Measurements from ENCODE around the gene NDUFB8.

The NDUFB8 gene

DNA sequence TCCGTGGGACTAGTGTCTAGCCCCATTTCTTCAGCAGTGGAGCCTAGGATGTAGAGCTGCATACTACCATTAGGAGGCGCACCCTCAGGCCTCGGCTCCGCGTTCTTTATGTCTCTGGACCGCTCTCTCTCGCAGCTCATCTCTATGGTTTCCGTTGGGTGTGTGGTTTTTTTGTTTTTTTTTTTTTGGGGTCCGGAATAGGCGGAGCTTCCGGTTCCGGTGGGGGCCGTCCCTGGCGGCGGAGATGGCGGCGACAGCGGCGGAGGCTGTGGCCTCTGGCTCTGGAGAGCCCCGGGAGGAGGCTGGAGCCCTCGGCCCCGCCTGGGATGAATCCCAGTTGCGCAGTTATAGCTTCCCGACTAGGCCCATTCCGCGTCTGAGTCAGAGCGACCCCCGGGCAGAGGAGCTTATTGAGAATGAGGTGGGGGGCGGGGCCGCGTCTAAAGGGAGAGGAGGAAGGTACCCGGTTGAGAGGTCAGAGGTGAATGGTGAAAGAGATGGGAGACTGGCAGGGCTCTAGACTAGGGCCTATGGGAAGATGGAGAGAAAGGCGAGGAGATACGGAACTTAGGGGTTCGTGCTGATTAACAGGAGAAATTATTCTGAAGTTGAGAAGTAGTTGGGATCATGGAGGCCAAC is 6.2 kb upstream of the NDUFB8 start, which contains the start of gene HIF1AN:
HIF1AN (plus strand) TSS at position 229 of the 639 bp plus-strand sequence; CDS start at position 245, 16 bp downstream.
- DNase-seq (ENCODE audit: low spot score) = peak; percentile 95

DNA sequence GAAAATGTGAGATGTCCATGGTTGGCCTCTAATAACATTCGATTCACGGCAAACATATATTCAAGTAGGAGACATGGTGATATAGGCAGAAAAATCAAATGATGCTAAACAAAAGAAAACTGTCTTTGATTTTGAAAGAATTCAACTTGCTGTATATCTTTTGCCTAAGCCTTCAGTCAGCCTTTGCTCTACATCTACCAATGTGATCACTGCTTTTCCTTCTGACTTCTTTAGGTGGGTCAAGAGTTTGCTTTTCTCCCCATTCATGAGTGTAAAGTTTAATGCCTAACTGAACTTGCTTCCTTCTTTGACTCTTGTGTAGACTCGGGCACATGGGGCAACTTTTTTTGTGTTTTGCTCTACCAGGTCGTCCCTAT is 5.7 kb upstream of the NDUFB8 start:
- DNase-seq (ENCODE audit: low spot score) = no peak

DNA sequence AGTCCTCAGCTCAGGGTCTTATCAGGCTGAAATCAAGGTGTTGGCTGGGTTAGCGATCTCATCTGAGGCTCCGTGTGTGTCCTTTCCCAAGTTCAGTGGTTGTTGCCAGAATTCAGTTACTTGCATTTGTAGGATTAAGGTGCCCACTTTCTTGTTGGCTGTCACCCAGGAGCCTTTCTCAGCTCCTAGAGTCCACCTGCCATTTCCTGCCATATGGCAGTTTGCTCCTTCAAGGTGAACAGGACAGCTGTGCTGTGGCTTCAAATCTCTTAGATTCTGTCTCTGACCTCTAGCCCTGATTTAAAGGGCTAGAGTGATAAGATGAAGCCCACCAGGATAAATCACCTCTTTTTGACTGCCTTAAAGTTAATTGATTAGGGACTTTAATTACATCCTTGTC is 5.1 kb upstream of the NDUFB8 start:
- DNase-seq (ENCODE audit: low spot score) = no peak

DNA sequence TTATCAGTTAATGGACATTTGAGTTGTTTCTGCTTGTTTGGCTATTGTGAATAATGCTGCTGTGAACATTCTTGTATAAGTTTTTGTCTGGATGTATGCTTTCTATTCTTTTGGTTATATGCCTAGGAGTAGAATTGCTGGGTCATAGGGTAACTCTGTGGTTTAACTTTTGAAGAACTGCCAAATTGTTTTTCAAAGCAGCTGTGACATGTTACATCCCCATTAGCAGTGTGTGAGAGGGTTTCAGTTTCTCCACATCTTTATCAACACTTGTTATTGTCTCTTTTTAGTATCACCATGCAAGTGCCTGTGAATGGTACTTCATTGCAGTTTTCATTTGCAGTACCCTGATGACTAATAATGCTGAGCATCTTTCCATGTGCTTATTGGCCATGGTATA is 2.1 kb upstream of the NDUFB8 start:
- no peak for DNase-seq (ENCODE audit: low spot score)

DNA sequence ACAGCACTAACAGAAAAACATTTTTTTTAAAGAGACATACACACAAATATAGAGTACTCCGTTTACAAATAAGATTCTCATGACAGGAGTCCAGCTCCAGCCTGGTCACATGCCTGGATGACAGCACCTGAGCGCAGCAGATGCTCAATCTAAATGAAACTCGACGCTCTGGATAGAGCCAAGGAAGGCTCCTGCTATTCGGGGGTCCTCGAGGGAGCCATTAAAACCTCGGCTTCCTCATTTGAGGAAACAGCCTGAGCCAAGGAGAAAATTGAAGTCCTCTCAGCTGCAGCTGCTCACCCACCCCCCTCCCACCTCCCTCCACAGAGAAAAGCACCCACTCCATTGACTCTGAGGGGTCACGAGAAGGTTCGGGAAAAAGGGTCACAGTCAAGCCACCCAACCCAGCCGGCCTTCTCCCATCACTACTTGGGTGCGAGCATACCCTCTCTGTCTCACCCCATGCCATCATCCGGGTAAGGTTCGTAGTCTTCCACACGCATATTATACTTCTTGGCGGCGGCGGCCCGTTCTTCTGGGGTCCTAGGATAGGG is 673 bp downstream of the NDUFB8 start:
- no peak for DNase-seq (ENCODE audit: low spot score)

DNA sequence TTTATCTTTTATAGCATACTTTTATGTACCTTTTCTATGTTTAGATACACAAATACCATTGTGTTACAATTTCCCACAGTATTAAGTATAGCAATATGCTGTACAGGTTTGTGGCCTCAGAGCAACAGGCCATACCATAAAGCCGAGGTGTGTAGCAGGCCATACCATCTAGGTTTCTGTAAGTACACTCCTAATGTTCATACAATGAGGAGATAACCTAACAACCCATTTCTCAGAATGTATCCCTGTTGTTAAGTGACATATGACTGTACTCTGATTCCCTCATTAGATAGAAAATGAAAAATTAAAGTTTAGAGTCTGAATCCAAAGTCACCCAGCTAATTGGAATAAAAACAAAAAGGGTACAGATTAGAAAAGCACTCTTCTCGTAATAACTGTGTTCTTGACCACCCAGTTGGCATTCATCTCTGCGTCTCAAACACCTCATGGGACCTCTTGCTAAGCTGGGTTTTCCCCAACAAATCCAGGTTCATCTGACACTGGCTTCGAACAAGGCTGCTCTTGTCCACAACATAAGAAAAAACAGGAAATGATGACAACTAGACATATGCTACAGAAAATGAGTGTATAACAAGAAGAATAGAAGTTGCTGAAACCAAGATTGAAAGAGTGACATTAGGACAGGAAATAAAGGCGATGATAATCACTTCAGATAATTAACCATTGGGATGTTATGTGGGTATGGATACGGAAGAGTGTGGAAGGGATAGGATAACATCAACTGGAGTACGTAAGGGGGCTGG is 1.4 kb downstream of the NDUFB8 start:
- DNase-seq (ENCODE audit: low spot score) = peak; percentile 51

DNA sequence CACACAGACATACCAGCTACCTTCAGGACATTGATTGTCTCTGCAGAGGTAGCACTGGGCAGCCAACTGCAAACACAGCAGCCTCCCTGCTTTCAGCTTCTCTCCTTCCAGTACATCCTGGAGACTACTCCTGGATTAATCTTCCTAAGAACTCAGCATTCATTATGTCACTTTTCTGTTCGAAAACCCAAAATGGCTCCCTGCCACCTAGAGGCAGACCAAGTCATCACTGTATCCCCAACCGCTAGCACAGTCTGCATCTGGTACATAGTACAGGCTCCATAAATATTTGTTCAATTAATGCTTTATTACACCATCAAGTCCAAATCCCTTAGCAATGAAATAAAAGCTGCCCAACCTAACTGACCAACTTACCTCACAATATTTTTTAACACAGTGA is 5.0 kb downstream of the NDUFB8 start:
- no peak for DNase-seq (ENCODE audit: low spot score)

DNA sequence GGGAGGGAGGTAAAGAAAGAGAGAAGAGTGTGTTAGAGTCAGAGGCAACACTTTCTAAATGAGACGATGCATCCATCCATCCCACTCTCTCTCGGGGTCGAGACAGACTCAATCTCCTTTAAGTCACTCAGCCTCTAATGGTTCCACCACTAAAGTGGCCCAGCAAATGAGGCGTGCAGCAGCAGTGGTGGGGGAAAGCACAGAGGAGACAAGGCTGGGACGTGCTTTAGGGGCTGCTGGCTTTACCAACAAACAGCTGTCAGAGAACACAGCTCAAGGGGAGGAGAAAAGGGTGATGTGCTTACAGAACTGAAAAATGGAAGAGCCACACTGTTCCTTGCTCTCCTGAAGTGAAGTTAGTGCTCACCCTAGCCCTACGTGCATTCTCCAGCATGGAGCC is 5.5 kb downstream of the NDUFB8 start:
- no peak for DNase-seq (ENCODE audit: low spot score)

DNA sequence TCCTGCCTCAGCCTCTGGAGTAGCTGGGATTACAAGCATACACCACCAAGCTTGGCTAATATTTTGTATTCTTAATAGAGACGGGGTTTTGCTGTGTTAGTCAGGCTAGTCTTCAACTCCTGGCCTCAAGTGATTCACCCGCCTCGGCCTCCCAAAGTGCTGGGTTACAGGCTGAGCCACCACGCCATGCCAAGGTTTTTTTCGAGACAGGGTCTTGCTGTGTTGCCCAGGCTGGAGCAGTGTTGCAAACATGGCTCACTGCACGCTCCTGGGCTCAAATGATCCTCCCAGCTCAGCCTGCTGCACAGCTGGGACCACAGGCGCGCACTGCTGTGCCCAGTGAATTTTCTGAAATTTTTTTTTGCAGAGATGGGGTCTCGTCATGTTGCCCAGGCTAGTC is 6.7 kb downstream of the NDUFB8 start:
- no peak for DNase-seq (ENCODE audit: low spot score)

DNA sequence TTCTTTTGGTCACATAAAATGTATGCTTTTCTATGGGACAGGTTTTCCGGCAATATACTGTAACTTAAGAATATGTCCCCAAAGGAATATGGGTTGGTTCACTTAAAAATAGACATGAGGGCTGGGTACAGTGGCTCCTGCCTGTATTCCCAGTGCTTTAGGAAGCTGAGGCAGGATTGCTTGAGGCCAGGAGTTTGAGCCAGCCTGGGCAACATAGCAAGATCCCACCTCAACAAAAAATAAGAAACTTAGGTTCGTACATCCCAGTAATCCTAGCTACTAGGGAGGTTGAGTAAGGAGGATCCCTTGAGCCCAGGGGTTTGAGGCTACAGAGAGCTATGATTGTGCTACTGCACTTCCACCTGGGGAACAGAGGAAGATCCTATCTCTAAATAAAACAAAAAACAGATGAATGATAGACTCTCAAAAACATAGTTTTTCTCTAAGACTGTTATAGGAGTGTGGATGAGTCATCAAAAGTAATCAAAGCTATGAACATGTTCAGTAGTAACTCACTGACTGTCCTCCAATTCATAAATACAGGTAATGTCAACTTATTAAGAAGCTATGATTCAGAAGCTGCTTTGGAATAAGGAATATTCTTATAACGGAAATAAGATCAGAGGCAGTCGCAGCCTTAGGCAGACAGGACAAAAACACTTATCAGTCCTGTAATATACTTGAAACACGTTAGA is 7.4 kb downstream of the NDUFB8 start:
- DNase-seq (ENCODE audit: low spot score) = no peak

DNA sequence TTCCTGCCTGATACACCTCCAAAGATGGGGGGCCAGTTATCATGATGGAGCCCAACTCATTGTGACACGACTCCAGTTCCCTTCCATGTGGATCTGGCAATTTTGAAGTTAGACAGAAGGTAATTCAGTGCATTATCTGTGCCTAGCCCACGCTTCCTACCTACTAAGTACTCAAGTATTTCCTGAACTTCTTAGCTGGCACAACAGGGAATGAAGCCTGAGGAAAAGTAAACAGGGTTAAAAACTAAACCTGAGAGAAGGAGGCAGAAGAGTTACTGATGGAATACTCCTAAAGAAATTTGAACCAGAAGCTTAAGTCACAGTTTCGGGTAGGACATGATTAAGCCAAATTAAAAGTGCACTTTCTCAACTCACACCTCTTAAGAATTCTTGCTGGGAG is 8.9 kb downstream of the NDUFB8 start:
- no peak for DNase-seq (ENCODE audit: low spot score)

DNA sequence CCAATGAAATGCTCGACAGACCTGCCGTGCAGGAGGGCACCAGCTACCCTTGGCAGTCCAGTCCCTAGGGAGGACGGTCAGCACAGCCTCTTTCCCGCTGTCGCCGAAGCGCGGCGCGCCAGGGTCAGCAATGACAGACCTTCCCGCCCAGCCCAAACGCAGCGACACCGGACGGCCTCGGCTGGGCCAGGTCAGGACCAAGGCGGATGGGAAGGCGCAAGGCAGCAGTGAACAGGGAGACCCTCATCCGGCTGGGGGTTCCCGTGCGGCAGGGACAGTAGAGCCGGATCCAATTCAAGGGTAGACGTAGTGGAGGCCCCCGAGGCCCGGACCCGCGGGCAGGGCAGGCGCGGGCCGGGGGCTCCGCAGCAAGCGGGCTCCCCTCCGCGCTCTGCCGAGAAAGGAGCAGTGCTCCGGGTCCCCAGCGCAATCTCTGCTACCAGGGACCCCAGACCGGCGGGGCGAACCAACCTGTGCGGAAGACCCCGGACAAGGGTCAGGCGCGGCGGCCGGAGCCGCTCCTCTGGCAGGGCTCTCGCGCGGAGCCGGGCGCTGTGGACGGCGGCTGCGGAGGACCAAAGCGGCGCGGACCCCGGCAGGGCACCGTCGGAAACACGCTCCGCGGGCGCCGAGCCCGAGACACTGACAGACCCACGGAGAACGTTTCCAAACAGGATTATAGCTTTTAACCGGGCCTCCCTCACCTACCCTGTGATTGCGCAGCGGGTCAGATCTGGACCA is 10.2 kb downstream of the NDUFB8 start, which contains the start of gene SEC31B:
SEC31B (minus strand) TSS at position 551 of the 741 bp plus-strand sequence. CDS start 2,909 bp downstream, outside the sequence.
- no peak for DNase-seq (ENCODE audit: low spot score)

DNA sequence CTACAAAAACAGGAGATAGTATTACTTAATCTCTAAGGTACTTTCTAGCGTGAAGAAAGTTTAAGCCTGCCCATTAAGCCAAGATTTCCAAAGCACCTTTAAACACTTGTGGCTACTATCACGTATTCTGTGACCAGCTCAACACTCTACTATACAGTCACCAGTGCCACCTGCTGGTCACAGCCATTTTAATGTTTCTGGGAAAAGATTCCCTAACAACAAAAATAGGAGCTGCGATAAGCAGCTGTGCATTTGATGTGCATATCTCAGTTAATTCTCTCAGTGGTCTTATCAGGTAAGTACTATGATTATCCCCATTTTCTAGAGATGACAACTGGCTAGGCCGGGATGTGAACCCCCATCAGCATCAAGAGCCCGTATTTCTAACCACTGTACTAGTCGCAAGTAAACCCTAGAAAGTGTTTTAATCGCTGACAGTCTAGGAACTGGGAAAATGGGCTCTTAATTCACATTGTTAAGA is 10.9 kb downstream of the NDUFB8 start:
- peak; percentile 67 for DNase-seq (ENCODE audit: low spot score)

DNA sequence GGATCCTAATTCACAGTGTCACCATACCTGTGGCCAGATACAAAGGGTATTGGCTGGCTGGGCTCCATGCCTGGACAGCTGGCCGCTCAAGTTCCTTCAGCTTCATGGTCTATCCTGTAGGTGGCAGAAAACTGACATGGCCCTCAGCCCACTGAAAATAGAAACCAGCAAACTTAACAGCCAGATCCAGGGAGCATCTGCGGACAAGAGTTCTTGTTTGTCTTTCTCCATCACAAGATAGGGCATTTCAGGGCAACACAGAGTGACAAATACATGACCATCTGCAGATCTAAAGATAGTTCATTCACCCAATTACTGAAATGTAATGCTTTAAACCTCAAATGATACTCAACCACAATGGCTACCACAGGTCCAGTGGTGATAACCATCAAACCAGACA is 12.8 kb downstream of the NDUFB8 start:
- DNase-seq (ENCODE audit: low spot score) = no peak

DNA sequence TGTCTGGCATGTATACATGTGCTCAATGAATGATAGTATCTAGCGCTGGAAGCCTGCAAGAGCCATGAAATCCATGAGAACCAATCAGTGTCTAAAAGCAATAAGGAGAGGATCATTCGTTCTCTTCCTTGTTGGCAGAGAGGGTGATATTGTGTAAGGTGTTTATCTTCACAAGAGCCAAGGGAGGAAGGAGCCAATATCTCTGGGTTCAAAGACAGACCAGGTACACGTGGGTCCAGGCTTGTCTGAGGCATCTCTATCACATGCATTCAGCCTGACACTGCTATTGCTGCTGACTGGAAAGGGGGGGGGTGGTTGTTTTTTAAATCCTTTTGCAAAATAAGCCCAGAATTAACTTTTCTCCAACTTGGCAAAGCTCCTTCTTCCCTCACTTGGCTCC is 14.1 kb downstream of the NDUFB8 start:
- no peak for DNase-seq (ENCODE audit: low spot score)

DNA sequence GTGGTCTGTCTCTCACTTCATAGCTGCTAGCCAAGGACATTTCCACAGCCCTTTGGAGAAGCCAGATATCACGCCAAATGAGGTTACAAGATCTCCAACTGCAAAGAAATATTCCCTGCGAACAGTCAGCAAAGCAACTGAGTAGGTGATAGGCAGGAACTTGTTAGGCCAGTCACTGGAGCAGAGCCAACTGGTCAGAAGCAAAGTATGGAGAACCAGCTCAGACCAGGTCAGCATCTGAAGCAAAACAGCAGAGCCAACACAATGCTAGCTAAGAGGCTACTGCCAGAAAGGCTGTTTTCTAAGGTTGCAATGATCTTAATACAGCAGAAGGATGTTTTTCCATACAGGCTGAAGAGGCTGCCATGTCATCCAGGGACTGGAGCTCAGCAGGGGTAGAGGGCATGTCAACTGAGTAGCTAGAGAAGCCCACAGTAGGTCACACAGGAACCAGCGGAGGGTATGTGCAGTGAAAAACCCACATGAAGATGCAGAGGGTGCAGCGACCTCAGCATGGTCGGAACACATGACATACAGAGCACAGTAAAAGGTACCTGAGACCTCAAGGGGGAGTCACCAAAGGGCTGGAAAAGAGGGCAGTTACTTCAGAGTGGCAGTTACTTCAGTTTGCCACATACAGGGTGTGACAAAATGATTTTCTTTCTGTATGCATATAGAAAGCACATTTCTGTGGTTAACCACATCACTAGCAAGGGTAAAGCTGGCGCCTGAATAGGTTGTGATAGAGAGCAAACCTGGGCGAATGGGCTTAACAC is 18.9 kb downstream of the NDUFB8 start:
- DNase-seq (ENCODE audit: low spot score) = peak; percentile 93

DNA sequence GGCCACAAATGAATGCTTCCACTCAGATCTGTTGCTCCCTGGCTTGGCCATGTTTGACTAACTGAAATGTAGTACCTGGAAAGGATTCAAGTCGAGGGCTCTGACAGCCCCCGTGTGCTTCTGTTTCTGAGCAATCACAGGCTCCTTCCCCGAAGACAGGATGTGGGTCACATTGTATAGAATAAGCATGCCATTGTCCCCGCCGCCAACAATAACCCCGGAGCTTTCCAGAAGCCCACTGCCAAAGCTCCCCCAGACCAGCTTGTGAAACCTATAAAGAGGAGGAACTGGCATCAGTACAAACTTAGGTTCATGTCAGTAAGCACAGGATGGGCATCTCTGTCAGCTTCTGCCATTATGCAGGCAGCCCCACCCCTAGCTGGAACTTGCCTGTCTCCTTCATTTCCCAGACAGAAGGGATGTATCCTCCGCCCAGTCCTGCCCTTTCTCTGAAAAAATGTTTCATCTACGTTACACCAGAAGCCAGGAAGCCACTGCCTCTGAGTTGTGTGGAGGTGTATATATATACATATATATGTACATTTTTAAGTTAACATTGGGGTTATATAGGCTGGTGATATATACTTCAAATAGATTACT is 20.3 kb downstream of the NDUFB8 start:
- peak; percentile 83 for DNase-seq (ENCODE audit: low spot score)

DNA sequence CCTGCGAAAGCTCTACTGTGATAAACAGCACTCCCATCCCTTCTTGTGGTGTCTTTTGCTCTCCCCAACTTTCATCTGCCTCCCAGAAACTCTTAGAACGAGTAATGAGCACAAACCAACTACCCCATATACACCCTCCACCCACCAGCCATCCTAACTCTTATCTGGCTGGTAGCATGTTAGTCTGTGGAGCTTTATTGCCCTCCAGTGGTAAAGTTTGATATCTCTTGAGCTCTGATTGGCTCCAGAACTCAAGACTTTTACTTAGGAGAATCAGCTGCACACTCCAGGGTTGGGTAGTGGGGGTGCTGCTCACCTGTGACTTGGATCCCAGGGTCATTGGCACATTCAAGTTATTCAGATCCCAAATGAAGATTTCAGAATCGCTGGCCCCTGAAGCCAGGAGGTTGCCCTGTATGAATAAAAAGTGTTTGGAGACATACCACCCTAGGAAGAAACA is 20.9 kb downstream of the NDUFB8 start:
- DNase-seq (ENCODE audit: low spot score) = peak; percentile 85

DNA sequence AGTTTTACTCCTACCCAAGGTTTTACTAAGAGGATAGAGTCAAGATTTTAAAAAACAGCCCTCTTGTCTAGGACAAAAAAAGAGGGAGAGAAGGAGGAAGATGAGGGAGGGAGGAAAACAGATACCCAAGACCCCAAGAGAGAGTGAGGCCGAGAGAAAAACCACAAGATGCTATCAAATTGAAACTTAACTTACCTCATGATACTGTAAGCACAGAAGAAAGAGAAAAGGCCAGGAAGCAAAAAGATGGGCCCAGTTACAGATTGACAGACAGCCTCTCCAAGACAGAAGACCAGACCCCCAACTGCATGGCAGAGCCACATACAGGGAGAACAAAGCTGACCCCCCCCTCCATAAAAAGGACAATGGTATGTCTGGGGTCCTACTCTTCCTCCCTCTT is 21.4 kb downstream of the NDUFB8 start:
- DNase-seq (ENCODE audit: low spot score) = peak; percentile 35

DNA sequence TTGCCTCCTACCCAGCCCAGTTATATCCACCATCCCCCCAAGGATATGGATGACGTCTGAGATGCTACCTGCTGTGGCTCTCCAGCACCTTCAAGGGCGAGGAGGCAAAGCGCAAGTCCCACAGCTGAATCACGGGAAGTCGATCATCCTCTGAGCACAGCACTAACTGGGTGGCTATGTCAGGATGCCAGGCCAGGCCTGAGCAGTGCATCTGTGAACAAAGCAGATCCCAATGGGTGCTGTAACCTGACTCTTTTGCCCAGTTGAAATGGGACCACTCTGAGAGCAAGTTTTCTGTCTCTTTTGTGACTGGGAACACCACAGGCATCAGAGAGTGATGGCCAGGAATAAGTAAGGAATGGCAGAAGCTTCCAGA is 22.3 kb downstream of the NDUFB8 start:
- DNase-seq (ENCODE audit: low spot score) = no peak
